HG02798 (cell line): ENCODE results near the gene NCK2.
A peak's percentile ranks its signal among the peaks of the same experiment; 100 is the strongest.

ENCODE experiments used
- ATAC-seq: cut with Tn5 transposase; IDR thresholded peaks from one replicate; pipeline ENCODE4 v1.9.1; 2021; ENCODE audit warnings: mild to moderate bottlenecking; ENCODE audit not compliant: unreplicated experiment, poor library complexity

Gene NCK2

DNA sequence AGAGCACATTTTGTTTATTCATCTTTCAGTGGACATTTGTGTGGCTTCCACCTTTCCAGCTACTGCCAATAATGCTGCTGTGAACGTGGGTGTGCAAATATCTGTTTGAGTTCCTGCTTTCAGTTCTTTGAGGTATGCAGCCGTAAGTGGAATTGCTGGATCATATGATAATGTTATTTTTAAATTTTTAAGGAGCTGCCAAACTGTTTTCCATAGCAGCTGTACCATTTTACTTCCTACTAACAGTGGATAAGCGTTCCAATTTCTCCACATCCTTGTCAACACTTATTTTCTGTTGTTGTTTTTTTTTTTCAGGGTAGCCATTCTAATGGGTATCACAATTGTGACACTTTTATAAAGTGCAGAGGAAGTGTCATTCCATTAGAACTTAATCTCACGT, 162.5 kb downstream of the NCK2 start:
- ATAC-seq = no peak

DNA sequence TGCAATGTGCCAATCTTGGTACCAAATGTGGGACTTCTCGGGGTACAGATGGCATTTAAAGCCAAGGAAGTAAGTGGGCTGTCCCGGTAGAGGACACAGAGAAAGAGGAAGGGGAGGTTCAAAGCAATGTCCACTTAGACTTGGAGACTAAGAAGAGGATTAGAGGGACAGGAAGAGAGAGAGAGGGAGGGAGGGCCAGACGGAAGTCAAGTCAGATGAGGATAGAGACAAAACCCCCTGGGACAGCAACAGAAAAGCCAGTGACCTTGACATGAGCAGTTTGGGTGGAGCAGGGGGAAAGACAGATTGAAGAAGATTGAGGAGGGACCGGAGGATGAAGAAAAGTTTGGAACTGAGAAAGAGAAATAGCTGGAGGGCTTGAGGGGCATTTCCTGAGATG, 164.5 kb downstream of the NCK2 start:
- no peak for ATAC-seq

DNA sequence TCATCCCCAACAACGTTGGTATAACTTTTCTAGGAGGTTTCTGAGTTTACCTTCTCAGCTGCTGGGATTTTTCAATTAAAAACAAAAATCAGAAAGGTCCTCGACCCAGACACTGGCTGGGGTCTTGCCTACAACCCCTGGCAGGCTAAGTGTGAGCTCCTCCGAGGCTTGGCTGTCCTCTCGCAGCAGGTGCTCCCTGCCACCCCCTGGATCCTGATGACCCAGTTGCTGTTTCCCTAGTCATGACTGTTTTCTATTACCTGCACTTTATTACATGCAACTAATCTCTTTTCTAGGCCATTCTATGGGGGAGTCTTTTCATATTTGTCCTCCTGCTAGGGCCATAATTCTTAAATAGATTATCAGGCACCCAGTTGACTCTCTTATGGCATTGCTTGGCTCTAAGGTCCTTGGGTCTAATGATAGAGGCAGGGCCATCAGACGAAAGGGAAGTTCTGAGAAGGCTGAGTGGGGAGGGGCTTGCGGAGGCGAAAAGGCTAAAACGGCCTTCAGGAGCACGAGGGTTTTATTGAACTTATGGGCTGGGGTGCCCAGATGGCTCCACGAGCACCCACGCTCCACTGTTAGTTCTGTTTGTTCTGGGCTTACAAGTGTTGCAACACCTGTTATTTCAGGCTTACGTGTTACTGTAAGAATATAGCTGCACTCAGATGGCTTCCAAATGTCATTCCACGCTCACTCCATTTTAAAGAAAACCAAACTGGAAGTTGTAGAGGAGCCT, 166.0 kb downstream of the NCK2 start:
- no peak for ATAC-seq

DNA sequence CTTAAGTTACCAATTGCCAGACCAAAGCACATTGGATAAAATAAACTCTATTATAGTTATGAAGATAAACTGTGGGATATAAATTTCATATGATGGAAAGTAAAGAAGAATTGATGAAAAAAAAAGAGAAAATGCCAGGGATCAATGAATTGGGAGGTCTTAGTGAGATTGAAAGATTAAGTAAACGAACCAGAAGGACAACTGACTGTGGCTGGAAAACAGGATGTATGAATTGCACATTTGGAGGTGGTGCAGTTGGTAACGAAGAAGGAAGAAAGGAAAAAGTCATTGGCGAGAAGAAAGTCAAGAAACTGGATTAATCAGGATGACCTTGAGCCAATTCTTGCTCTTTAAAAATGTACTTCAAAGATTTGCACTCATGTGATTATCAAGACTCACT, 166.7 kb downstream of the NCK2 start:
- no peak for ATAC-seq

DNA sequence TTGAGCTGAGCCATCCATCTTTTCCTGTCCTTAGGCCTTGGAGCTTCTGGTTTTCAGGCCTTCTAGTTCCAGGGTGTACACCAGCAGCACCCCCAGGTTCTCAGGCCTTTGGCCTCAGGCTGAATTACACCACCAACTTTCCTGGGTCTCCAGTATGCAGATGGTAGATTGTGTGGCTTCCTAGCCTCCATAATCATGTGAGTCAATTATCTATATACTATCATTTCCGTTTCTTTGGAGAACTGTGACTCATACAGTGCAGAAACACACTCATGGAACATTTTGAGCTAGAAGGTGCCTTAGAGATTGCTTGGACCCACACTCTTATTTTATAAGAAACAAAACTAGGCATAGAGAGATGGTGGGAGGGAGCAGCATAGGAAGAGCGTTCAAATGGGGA, 167.4 kb downstream of the NCK2 start:
- no peak for ATAC-seq

DNA sequence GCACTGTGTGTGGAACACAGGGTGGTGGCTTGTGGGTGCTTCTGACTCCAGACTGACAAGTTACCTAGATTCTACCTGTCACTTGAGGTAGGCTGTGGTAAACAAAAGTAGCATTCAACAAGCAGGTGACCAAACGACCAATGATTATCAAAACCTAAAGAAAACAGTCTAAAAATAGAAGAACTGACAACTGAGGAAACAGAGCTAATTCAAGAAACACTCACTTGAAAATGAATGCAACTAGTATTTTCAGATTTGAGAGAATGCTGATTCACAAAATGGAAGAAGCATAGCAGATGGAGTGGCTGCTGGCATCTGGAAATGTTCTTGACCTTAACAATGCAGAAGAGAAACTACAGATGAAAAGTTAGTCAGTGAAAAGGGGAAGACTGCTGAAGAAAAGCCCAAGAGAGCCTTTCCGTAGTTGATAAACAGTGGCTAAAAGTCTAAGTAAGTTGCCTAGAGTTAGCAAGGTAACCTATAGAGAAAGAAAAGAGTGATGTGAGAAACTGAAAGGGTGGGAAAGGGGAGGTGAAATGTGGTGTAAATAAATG, 170.4 kb downstream of the NCK2 start:
- peak; percentile 60 for ATAC-seq

DNA sequence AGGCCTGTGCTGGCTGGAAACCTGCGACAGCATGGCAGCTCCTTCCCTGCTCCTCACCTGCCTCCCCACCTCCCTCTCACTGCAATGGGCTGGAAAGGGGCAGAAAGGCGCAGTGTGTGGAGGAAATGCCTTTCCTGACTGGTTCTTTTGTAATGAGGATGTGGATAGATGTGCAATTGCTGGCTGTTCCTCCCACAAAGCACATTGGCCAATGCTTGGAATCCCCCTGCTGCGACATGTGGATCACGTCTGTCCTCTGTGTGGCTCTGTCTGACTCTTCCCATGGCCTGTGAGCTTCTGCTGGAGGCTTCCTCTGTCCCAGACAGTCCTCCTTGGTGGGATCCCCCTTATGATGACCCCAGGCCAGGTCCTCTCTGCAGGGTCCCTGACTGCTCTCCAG, 172.5 kb downstream of the NCK2 start:
- ATAC-seq = no peak

DNA sequence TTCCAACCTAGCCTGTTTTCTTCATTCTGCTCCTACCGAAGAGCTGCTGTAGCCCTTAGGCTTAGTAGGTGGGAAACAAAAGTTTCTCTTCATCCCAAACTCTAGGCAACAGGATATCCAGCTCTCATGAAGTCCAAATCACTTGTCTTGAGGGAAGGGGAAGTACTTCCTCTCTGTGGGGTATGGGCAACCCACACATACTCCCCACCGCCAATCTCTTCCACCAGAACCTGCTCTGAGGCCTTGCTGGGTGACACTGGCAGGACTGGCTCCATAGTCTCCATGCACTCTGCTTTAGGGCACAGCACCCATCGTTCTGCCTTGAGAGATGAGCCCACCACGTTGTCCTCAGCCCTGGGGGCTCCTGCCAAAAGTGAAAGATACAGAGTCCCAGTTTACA, 173.0 kb downstream of the NCK2 start:
- ATAC-seq = no peak

DNA sequence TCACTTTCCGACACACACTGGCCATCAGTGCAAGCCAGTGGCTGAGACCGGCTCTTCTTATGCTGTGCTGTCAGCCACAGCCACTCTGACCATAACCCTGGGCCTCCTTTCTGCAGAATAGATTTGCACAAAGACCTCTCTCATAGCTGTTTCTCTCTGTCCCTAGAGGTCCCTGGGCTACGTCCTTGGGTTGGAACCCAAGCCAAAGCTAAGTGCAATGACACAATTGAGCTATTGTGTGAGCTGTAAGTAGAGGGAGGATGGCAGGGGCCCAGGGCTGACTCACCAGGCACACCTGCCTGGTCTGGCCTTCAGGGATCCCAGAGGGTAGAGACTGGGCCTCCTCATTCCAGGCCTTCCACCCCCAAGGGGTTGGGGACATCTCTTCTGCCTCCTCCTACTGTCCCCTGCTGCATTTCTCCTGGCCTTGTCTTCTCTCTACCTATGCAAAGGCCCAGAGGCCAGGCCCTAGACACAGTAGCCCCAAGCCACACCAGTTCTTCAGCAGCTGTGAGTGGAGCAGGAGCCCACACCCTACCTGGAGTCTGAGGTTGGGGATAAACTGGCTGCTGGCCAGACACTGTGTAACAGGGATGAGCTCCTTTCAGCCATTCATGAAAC, 174.6 kb downstream of the NCK2 start:
- ATAC-seq = no peak

DNA sequence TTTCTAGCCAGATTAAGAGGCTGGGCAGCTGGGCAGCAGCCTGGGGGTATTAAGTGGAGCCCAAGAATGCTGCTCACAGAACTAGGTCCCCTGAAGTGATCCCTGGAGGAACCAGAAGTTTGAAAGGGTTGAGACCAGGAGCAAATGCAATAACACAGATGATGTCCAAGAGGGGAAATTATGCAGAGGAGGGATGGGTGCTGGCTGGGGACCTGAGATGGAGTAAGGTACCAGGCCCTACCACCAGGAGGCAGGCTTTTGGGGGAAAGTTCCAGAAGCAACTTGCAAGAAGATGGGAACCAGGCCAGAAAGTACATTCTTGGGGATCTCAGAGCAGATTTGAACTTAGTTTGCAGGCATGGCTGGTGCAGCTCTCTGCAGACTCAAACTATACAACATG, 175.1 kb downstream of the NCK2 start:
- ATAC-seq = no peak

DNA sequence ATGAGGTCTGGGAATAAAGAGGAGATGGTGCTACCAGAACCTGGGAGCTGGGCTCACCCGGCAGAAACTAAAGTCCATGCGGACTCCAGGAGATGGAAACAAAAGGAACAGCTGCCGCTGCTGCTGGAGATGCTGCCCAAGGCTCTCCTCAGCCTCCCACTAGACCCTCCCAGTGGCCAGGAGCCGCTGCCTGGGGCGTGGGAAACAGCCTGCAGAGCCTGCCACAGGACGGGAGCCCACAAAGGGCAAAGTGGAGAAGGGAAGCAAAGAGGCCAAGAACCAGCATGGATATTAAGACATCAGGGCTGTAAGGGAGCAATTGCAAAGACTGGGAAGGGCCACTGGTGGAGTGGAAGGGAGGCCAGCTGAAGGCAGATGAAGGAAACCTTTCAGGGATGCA, 179.6 kb downstream of the NCK2 start:
- ATAC-seq = no peak

DNA sequence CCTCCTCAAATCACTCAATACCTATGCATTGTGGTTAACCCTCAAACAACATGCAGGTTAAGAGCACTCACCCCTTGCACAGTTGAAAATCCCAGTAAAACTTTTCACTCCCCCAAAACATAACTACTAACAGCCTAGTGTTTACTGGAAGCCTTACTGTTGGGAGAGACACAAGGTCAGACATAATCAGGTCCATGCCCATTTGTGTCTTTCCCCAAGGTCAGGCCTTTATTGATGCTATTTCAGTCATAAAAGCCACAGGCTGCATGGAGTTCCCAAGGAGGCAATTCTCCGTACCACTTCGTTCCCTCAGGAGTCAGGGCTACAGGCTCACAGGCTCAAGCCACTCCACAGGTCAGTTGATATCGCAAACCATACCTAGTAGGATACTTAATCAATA, 180.2 kb downstream of the NCK2 start:
- no peak for ATAC-seq

DNA sequence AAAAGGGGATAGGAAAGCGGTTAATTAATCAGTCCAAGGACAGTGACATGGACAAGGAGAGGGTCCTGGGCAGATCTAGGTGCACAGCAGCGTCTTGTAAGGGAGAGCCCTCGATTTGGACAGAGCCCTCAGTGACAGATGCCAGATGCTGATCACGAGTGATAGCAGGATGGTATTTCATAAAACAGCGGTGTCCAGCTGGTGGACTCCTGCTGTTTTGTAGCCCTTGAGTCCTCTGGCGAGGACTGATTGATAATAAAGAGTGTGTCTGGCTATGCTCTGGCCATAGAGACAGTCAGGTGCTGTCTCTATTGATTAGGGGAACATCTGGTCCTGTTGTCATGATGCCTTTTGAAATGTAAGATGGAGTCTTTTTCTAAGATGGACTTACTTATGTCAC, 180.7 kb downstream of the NCK2 start:
- no peak for ATAC-seq

DNA sequence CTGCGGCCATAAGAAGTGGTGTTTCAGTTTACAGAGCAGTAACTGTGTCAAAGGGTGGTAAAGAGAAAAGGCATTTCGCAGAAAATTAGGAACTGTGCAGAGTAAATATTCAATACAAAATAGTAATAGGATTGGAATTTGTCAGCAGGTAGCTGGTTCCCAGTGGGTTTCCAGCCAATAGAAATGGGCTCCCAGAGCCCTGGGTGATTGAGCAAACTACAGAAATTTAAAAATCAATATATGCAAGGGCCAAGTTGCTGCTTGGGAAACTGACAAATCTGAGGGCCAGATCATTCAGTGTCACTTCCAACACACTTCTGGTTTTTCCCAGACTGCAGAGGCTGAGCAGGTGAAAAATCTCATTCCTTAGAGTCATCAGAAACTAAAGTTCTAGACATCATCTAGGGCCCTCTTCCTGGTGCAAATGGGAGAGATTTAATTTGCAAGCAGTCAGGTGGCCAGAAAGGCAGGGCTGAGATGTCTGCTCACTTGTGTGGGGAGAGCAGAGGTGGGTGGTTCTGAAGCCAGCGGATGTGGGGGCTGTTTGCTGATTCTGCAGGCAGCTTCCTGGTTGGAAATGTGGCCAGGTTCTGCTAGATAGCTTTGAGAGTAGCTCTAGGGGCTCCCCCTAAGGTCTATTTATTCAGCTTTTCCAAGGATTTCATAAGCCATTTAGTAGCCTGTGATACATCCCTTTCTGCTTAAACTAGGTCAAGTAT, 182.4 kb downstream of the NCK2 start:
- ATAC-seq = no peak

DNA sequence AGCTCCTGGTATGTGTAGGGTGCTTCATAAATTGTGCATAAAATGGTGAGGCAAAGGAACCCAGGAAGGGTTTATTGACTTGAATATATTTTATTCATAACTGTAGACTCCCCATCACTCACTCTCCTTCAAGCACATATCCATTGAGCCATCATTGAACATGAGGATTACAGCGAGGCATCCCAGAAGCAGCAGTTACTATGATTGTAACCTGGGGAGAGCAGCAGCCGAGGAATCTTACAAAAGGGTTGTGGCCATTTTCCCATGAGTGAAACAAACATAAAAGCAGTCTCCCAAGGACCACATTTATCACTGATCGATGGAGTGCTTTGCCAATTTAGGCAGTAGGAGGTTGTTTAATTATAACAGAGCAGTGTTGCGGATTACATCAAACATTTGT, 183.4 kb downstream of the NCK2 start:
- no peak for ATAC-seq

DNA sequence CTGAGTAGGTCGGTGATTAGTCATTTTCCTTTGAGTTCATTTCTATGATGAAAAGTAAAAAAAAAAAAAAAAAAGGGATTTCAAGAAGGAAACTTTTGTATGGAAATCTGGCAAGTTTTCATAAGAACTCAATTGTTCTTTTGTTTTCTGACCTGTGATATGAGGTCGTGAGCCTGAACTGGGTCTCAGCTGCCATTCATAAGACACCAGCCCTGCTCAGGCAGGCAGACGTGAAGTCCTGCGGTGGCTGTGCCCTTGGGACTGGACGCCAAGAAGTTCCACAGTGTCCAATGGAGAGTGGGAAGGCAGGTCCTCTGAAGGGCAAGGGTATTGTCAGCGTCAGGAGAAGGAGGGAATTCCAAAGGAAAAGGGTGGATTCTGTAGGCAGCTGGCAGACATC, 183.9 kb downstream of the NCK2 start:
- ATAC-seq = no peak

DNA sequence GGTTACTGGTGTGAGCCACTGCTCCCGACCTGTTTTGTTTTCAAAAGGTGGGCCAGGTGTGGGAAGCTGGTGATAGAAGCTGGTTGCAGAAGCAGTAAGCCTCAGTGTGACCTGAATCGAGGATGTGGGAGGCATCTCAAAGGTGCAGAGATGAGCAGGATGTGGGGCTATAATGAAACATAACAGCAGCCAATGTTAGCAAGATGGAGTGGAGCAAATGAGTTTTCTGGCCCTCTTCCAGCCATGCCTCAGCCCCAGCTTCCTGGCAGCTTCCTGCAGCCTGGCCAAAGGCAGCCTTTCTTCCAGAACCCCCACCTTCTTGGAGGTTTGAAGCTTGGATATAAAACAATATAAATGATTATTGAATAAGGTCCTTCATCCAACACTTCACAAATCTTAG, 184.8 kb downstream of the NCK2 start:
- ATAC-seq = no peak

DNA sequence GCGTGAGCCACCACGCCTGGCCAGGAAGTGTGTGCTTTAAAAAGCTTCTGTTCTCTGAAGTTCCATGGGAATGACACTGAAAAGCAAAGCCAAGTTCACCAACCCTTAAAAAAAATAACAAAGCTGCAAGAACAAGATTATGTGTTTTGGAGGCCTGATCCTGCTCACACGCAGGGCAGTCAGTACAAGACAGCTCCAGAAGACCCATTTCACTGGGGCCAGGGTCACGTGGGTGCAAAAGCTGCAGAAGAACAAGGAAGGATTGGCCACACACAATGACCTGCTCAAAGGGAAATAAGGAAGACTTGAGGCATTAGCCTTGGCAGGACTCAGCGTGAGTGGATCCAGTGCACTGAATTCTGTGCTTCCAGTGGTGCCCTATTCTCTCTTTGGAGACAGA, 187.9 kb downstream of the NCK2 start:
- no peak for ATAC-seq

DNA sequence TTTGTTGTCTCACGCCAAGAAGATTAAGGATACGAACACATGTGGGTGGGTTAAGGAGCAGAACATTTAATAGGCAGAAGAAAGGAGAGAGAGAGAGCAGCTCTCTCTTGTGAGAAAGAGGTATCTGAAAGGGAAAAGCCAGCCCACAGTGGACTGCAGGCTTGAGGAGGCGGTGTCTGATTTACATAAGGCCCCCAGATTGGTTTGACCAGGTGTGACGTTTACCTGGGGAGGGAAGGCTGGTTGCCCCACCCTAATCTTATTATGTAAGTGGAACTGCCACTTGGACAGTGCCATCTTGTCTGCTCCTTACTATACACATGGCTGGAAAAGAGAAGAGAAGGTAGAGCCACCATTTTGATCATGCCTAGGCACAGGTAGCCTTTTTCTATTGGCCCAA, 189.2 kb downstream of the NCK2 start:
- ATAC-seq = no peak

DNA sequence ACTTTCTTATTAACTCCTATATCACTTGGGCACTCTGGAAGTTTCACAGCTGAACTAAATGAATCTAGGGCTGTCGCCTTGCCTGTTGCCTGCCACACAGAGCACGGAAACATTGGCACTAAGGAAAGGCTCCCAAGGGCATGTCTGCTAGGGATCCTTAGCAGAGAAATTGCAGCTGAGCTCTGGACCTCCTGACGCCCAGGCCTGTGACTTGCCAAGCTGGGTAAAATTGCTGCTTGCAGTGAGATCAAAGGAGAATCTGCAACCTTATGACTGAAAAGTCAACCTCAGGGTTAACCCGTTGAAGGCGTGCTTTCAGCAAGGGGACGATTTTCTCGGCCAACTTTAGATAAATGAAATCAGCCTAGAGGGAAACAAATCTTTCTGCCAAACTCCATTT, 189.8 kb downstream of the NCK2 start:
- no peak for ATAC-seq

DNA sequence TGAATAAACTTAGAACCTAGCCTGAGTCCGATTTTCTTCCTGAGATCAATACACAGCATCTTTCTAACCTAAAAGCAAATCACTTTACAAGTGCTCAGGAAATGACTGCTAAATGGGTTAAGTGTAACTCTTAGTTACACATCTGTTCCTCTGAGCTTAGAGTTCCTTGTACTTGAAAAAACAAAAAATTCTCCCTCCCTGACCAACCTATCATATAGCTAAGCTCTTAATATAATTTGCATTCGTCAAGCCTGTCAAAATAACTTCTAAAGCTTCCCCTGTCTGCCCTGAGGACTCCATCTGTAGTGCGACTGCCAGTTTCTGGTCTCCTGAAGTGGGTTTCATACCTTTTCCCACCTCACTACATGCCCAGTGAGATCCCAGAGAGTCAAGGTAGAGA, 190.4 kb downstream of the NCK2 start:
- no peak for ATAC-seq
